AG09319 (cell line): ENCODE data around the gene SPATA31C1.
A peak's percentile ranks its signal among the peaks of the same experiment; 100 is the strongest.

Experiments
- DNase-seq: peaks from one replicate; pipeline ENCODE4 v3.0.0-alpha.2; 2010; ENCODE audit warnings: low read depth; ENCODE audit errors: extremely low read depth
- CTCF ChIP-seq: IDR thresholded peaks from 2 replicates; pipeline ENCODE4 v1.5.1; 2011; ENCODE audit warnings: low read depth, mild to moderate bottlenecking, inconsistent platforms, low read length, moderate library complexity

The SPATA31C1 gene

DNA sequence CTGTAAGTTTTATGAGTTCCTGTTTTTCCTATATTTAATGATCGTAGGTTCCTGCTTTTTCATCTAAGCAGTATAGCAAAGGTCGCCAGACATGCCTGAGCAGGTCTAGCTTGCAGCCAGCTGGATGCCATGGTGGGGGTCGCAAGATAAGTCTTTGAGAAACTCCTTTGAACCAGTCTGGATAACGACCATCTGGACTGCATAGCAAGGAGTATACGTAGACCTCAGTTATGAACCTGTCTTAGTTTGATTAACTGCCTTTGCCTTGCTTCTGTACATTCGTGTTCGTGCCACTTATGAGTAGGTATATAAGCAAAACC, 43.5 kb upstream of the SPATA31C1 start:
- TF ChIP-seq CTCF: no peak
- no peak for DNase-seq

GRCh38 chr9:87875060-87875459, 42.7 kb upstream of the SPATA31C1 start:
- no peak for TF ChIP-seq CTCF
- DNase-seq: no peak

DNA sequence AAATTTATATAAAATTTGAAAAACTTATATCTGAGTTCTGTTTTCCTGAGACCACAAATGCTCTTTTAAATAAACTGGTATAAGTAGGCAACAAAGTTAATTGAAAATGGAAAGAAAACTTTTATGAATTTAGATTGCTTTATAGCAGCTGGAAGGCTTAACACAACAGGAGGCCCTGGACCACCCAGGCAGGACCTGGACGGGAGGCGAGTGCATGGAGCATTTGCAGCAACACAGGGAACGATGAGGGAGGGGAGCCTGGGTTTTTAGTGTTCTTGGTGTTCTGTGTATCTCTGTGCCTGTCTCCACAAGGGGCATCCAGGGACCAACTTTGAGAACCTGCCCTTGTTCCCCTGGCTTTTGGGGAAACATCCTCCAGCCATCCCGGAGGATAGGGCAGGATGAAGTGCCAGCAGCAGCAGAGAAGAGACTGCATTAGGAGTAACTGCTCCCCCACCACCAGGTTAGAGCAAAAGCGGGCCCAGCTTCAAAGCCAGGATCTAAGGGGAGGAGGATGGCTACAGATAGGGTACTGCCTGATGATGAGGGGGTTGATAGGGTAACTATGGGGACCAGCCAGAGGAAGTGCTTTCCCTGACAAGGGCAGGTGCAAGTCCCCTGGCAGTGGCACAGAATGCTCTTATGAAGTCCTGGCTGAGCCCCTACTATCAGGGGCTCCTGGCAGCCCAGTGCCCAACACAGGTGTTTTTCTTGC, 41.8 kb upstream of the SPATA31C1 start:
- TF ChIP-seq CTCF: no peak
- no peak for DNase-seq

- no peak for DNase-seq
- no peak for TF ChIP-seq CTCF
Measured at GRCh38 chr9:87876708-87877107, 41.1 kb upstream of the SPATA31C1 start.

DNA sequence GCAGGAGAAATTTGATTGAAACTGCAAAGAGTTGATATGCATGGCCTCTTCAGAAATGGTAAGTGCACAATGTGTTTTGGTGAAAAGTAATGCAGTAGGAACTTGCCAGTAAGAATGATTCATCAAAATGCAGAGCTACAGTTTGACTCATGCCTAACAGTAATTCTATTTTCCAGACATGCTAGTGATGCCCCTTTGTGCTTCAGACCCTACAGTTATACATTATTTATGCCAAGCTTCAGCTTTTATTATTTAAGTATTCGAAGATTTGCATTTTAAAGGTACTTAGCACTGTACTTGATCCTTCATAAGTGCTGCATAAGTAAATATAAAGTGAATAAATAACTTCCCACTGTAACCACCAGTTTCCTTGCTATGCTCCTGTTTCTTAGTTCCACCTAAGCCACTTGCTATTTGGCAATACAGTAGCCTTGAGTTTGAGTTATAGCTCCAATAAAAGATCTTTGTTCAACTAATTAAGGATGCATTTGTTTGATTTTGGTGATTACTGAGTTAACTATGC, 38.7 kb upstream of the SPATA31C1 start:
- peak; percentile 36 for DNase-seq
- TF ChIP-seq CTCF: no peak

DNA sequence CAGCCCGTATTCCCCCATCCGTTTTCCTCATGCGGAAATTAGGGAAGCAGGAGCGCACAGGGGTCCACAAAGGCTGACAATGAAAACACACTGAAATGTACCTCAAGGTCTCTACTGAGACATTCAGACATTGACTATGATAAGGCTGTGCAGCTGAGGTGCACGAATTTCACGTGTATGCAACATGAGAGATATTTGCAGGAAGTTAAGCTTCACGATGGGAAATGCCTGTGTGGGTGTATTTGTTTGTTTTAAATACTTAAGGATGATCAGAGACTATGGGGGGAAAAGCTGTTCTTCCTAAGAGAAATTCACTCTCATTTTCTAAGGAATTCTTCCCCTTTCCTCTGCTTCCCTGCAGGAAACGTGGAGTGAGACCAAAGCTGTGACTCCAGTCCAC, 37.6 kb upstream of the SPATA31C1 start:
- DNase-seq: no peak
- no peak for TF ChIP-seq CTCF

DNA sequence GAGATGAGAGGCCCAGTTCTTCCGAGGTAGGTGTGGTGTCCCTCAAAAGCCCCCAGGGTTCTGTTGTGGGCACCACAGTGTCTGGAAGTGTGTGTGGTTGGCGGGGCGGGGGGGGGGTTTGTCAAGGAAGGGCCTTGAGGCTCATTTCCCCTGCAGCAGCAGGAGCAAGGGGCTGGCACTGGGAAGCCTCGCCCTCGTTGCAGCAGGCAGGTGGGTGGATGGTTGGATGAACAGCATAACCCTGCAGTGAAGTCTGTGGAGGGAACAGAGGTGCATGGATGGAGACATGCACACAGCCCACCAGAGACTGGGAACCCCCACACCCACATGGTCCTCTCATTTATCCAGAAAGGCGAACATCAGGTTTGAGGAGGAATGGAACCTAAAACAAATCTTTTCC, 37.1 kb upstream of the SPATA31C1 start:
- no peak for TF ChIP-seq CTCF
- DNase-seq: no peak
